HFFc6 (cell line): Measurements from ENCODE around the gene PLXND1. TPM values are rescaled to one million over a fixed set of nuclear protein-coding genes. Genes with fewer than 3 reads are reported as not detected.

ENCODE experiments used
- DNase-seq: peaks from one replicate; pipeline ENCODE4 v3.0.0-alpha.2; 2018
- H3K27ac Mint-ChIP-seq: 2 replicates; pipeline ENCODE4 v1.8.0; 2020; ENCODE audit warnings: mild to moderate bottlenecking, mixed read lengths
- H3K27me3 Mint-ChIP-seq: 2 replicates; pipeline ENCODE4 v1.8.0; 2021; ENCODE audit warnings: mild to moderate bottlenecking, moderate library complexity, mixed read lengths; ENCODE audit not compliant: insufficient read depth
- H3K36me3 Mint-ChIP-seq: 2 replicates; pipeline ENCODE4 v1.8.0; 2021; ENCODE audit warnings: low read depth, mixed read lengths
- H3K4me1 Mint-ChIP-seq: 2 replicates; pipeline ENCODE4 v1.8.0; 2020; ENCODE audit warnings: low read depth, mixed read lengths
- H3K4me3 Mint-ChIP-seq: 2 replicates; pipeline ENCODE4 v1.8.0; 2020; ENCODE audit warnings: mild to moderate bottlenecking, moderate library complexity, mixed read lengths
- H3K9me3 Mint-ChIP-seq: 2 replicates; pipeline ENCODE4 v1.8.0; 2020; ENCODE audit warnings: mild to moderate bottlenecking, mixed read lengths
- total RNA-seq, 6 experiments: library from RNA; stranded (reverse); fragmentation: NEBNext Ultra II Directional; extraction: Animal tissue kit (Norgen Biotek cat#: 25700); gene quantifications; 2 replicates in 1 of 6; 3 replicates in 5 of 6; pipeline ENCODE4 v1.2.3, GENCODE V29; 2021
- TF ChIP-seq, protein P1 (sequence below): fragments of 200-600 bp; sonication (generic); IDR thresholded peaks from 2 replicates; pipeline ENCODE4 v1.5.0; 2021; ENCODE audit warnings: antibody characterized with exemption, mild to moderate bottlenecking

Gene PLXND1
- total RNA-seq, 6 experiments from 2014 or later: 86.7 to 118 (median 108) TPM

DNA sequence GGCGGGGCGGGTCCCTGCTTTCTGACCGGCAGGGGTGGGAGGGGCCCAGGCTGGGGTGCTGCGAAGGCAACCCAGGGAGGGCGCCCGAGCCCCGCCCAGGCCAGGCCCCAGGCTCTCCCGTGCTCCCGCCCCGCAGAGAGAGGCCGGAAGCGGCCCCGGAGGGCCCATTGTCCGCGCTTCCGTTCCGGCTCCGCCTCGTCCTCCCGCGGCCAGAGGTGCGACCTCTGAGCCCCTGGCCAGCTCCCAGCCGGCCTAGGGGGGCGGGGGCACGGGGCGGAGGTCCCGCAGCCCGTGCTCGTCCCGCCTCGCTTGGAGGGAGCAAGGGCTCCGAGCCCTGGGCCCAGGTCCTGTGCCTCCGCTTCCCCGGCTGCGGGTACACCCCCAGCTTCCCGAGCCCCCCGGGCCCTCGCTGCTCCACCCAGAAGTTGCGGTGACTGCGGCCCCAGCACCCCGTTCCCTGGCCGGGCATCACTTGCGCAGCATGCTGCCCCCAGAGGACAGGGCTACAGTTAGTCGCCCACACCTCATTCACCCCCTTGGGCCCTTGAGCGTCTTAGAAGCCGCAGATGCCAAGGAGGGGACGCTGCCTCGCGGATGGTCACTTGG lies 20.4 kb upstream of the PLXND1 start:
- Mint-ChIP-seq H3K4me1 (peaks cover 40% of the 10 kb centered on the region), H3K4me3 (peak overlapping the region; percentile 81), H3K9me3 (no peaks in the 10 kb centered on the region), H3K27ac (peak overlapping the region; percentile 97), H3K36me3 (no peaks in the 10 kb centered on the region), H3K27me3 (no peaks in the 10 kb centered on the region; the same call in none of the 2 replicates)
- DNase-seq: peak; percentile 73
- TF ChIP-seq, protein P1, sequence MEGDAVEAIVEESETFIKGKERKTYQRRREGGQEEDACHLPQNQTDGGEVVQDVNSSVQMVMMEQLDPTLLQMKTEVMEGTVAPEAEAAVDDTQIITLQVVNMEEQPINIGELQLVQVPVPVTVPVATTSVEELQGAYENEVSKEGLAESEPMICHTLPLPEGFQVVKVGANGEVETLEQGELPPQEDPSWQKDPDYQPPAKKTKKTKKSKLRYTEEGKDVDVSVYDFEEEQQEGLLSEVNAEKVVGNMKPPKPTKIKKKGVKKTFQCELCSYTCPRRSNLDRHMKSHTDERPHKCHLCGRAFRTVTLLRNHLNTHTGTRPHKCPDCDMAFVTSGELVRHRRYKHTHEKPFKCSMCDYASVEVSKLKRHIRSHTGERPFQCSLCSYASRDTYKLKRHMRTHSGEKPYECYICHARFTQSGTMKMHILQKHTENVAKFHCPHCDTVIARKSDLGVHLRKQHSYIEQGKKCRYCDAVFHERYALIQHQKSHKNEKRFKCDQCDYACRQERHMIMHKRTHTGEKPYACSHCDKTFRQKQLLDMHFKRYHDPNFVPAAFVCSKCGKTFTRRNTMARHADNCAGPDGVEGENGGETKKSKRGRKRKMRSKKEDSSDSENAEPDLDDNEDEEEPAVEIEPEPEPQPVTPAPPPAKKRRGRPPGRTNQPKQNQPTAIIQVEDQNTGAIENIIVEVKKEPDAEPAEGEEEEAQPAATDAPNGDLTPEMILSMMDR: peak; percentile 45

GRCh38 chr3:129625072-129625874 lies 18.8 kb upstream of the PLXND1 start:
- TF ChIP-seq, protein P1: peak; percentile 33; the same call in 1 of the 2 replicates
- Mint-ChIP-seq H3K27me3 (peaks cover 3% of the 10 kb centered on the region), H3K36me3 (no peaks in the 10 kb centered on the region), H3K4me3 (no peak overlapping the region; the same call in 1 of the 2 replicates), H3K9me3 (no peaks in the 10 kb centered on the region), H3K27ac (peak overlapping the region; percentile 90), H3K4me1 (peaks cover 40% of the 10 kb centered on the region)
- DNase-seq: no peak

DNA sequence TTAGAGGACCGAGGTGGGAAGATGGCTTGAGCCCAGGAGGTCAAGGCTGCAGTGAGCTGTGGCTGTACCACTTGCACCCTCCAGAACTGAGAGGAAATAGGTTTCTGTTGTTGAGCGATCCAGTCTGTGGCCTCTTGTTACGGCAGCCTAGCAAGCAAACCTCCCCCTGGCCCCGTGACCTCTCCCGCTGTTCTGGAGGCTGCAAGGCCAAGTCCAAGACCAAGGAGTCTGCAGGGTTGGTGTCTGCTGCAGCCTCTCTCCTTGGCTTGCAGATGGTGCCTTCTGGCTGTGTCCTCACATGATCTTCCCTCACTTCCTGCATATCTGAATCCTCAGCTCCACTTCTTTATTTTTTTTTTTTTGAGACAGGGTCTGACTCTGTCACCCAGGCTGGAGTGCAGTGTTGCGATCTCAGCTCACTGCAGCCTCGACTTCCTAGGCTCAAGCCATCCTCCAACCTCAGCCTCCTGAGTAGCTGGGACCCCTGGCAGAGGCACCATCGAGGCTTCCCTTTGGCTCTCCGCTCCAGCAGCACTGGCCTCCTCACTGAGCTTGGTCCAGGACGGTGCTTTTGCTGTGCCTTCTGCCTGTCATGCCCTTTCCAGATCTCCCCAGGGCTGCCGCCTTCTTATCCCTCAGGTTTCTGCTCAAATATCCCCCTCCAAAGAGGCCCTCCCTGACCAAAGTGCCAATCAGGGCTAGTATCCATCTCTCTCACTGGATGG lies 18.0 kb upstream of the PLXND1 start:
- Mint-ChIP-seq H3K27ac (no peak overlapping the region), H3K27me3 (peaks cover 3% of the 10 kb centered on the region), H3K4me1 (peaks cover 40% of the 10 kb centered on the region), H3K4me3 (no peak overlapping the region), H3K9me3 (no peaks in the 10 kb centered on the region), H3K36me3 (no peaks in the 10 kb centered on the region)
- TF ChIP-seq, protein P1: no peak
- DNase-seq: no peak

DNA sequence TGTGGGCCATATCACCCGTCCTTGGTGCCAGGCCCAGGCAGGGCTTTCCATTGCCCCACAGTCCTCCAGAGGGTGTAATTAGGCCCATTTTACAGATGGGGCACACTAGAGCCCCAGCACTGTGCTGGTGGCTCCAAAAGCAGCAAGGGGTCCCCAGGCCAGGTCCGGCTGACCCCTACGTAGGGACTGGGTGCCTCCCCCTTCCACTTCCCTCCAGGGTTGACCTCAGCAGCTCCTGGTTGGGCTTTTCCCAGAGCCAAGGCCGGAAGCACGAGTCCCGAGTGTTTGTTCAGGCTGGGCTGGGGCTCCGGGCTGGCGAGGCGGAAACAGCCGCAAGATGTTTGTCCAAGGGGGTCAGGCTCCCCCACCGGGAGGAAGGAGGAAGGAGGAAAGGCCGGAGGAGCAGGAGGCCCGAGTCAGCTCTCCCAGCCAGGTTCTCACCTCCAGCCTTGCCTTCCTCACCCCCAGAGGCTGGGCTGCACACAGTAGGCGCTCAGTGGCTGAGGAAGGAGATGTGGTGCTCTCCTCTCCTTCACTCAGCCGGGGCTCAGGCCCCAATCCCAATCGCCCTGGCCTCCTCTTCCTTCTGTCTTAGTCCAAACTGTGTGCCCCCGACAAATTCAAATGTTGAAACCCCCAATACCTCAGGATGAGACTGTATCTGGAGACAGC lies 17.1 kb upstream of the PLXND1 start:
- Mint-ChIP-seq H3K9me3 (no peaks in the 10 kb centered on the region), H3K27ac (no peak overlapping the region), H3K4me1 (peaks cover 45% of the 10 kb centered on the region), H3K36me3 (no peaks in the 10 kb centered on the region), H3K4me3 (no peak overlapping the region), H3K27me3 (peaks cover 3% of the 10 kb centered on the region)
- TF ChIP-seq, protein P1: peak; percentile 12; the same call in 1 of the 2 replicates
- DNase-seq: no peak

GRCh38 chr3:129622933-129623332 lies 16.5 kb upstream of the PLXND1 start:
- Mint-ChIP-seq H3K27ac (no peak overlapping the region), H3K4me1 (peaks cover 39% of the 10 kb centered on the region)
- DNase-seq: no peak

More at GRCh38 chr3:129622933-129623332, 16.5 kb upstream of the PLXND1 start:
- H3K36me3 Mint-ChIP-seq: no peaks in the 10 kb centered on the region
- TF ChIP-seq, protein P1: no peak
- H3K4me3 Mint-ChIP-seq: no peak overlapping the region
- H3K9me3 Mint-ChIP-seq: no peaks in the 10 kb centered on the region
- peaks cover 3% of the 10 kb centered on the region for H3K27me3 Mint-ChIP-seq
